ENCODE data around the gene MYOZ1.
"Not testable (repeated sequence)": the region's sequence is repeated elsewhere in the genome, so short reads cannot be mapped to it uniquely, and the experiment has no call there.

MYOZ1 gene, protein sequence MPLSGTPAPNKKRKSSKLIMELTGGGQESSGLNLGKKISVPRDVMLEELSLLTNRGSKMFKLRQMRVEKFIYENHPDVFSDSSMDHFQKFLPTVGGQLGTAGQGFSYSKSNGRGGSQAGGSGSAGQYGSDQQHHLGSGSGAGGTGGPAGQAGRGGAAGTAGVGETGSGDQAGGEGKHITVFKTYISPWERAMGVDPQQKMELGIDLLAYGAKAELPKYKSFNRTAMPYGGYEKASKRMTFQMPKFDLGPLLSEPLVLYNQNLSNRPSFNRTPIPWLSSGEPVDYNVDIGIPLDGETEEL

DNA sequence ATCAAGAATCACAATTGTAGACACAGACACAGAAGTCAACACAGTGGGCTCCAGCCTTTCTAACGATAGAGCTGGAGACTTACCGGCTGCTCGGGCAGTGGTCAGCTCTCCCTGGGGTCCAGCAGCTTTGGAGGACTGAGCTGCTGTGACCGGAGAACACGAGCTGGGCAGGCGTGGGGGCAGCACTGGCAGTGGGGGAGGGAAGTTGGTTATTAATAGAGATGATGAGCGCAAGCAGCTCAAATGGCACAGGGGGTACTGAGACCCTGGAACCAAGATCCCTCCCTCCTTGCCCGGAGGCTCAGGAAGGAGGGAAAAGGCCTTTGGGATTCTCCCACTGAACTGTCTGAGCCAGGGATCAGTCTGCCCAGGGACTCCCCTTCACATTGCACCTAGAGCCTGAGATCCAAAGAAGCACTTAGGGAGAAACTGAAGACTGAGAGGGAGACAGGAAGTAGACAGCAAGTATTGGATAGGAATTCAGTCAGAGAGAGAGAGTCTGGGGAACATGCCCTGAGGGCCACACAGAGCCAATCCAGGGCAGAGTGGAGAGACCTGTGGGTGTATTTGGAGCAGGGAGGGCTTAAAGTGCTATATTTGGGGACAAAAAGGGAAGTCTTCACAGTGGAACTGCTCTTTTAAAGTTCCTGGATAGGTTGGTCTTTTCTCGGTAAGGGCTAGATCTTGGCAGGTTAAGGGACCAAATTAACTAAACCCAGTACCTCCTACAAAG, at the start of gene MYOZ1:
MYOZ1 (minus strand) TSS at position 147 of the 733 bp plus-strand sequence. CDS start 1,457 bp downstream, outside the sequence.
- DNase-seq = no peak

DNA sequence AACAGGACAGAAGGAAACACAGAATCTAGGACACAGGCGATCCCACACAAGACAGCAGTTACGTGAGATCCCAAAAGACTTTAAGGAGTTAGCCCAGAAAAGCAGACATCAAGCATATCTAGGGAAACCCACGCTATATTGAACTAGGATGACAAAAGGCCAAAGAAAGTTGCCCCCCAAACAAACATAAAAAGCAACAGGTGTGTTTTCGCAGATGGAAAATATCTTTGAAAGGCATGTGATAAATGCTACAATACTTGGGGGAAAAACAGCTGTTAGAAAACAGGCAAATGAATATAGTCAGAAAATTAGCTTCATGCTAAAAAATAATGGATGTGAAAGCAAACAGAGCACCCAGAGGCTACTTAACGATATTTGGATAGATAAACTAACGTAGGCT, 49.5 kb upstream of the MYOZ1 start:
- DNase-seq = not testable (repeated sequence)

DNA sequence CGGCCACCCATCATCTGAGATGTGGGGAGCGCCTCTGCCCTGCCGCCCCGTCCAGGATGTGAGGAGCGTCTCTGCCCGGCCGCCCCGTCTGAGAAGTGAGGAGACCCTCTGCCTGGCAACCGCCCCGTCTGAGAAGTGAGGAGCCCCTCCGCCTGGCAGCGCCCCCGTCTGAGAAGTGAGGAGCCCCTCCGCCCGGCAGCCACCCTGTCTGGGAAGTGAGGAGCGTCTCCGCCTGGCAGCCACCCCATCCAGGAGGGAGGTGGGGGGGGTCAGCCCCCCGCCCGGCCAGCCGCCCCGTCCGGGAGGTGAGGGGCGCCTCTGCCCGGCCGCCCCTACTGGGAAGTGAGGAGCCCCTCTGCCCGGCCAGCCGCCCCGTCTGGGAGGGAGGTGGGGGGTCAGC, 48.3 kb upstream of the MYOZ1 start:
- DNase-seq = not testable (repeated sequence)

DNA sequence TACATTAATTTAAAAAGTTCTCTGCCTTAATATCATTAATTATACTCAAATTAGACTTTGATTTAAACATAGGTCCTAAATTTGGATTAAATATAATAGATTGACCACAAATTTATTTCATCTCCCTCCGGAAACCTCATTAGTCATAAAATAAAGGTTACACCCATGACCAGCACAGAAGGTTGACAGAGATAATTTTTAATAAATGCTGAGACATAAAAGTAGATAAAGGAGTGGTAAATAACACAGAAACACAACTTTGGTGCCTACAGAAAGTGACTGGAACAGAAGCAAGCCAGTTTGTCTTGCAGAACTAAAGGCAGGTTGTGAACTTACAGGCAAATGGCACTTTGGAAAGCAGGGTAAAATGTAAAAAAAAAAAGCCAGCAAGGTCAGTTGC, 46.4 kb upstream of the MYOZ1 start:
- DNase-seq = not testable (repeated sequence)

DNA sequence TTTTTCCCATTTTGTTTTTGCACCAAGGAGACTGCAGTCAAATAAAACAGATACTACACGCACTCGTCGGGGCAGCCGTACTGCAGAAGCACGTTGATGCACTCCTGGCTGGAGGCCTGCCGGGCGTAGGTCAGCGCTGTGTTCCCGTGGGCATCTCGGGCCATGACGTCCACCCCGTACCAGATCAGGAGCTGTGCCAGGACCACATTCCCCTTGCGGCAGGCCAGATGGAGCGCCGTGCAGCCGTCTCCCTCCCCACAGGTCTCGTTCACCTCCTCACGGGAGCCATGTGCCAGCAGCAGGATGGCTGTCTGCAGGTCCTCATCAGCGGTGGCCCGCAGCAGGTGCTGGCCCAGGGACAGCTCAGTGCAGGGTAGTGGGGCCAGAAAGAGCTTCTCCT, 33.3 kb upstream of the MYOZ1 start:
- not testable (repeated sequence) for DNase-seq

DNA sequence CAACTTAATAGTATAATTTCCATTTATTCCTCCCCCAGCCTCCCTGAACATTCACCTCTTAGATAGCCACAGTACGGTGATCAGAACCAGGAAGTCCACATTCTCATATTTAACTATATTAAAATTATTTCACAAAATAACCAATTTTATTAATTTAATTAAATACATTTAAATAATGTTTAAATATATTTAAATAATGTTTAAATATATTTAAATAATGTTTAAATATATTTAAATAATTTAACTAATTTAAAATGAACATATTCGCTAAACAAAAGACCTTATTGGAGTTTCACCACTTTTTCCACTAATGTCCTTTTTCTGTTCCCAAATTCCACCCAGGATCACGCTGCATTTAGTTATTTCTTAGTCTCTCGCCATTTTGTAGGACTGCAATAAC, 27.1 kb upstream of the MYOZ1 start:
- not testable (repeated sequence) for DNase-seq

DNA sequence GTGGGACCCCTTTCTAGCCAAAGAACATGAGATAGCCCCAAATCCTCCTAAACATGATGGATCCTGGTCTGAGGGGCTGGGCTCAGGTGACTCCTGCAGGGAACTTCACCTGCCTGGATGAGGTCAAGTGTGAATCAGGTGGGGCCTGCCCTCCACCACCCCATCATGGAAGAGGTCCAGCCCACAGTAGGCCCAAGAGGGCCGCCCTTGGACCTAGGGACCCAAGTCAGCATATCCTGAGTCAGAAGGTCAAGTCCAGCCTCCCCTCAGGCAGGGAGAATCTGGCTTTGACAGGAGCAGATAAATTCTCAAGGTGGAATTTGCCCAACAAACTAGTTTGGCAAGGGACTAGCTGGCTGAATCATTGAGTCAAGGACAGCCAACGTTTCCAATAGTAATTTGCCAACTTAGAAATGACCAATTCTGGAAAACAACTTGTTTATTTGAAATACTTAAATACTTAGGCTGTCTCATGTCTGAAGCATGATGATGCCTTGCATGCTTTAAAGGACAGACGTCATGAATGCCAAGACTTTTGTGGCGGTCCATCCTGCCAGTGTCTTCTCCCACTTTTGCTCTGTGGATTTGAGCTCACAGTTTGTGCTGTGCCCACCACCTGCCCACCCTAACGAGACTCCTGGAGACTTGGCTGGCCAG, 25.0 kb upstream of the MYOZ1 start:
- DNase-seq = not testable (repeated sequence)

DNA sequence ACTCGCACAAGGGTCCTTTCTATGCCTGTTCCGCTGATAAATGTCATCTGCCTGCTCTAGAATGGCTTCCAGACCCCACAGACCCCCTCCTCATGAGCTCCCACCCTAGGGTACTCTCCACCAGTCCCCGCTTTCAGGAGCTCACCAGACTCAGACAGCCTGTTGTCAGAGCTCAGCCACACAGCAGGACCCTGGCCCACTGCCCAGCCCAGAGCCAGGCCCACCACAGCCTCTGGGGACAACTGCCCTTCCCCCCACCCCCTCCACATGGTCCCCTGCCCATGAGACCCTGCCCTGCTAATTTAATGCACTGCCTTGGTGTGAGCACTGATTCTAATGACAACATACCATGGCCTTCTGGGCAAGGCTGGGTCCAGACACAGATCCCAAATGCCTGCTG, 24.3 kb upstream of the MYOZ1 start:
- not testable (repeated sequence) for DNase-seq

DNA sequence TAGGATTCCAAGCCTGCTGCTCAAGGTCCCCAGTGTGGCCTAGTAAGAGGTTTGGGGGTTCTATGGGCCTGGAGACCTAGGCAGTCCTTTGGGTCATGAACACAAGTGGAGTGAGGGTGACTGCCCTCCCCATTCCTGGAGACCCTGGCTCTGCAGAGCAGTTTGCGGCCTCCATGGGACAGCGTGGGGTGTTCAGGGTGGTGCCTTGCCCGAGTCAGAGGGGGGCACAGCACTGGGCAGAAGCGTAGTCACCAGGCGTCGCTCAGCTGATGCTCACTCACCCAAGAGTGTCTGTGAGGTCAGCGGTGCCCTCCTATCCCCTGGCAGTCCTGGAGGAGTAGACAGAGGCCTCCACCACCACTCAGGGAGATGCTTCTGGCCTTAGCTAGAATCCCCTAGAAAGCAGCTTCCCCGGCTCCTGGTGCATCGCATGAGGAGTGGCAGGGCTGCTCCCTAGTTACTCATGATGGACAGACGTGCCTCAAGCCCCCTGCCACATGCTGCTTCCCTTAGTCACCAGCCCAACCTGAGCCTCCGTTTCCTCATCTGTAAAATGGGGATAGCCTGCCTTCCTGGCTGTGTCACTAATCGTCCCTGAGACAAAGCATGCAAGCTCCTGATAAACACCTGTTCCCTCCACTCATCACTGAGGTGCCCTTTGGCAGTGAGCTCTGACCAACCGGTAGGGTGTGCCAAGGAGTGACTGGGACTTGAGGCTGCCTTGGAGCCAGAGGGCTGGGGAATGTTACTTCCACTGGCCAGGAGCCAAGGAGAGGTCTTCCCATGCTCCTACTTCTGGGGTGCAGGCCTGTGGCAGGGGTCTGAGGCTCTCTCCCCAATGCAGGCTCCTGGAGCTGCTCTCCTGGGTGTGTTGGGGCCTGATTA, 23.1 kb upstream of the MYOZ1 start:
- DNase-seq = not testable (repeated sequence)

DNA sequence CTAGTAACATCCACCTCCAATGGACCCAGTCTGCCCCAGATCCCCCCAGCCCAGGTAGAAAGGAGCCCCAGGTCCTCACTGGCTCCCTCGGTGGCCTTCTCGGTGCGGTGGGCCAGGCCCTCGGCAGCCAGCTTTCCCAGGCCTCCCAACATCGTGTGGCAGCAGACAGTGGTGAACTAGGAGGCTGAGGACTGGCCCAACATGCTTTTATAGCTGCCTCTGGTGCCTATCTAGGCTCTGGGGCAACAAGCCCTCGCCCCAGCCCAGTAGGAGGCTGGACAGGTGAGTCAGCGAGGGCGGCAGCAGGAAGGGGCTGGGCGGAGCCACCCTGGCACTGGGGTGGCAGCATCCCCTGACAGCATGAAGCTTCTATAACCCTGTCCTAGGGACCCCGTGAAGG, 22.3 kb upstream of the MYOZ1 start:
- not testable (repeated sequence) for DNase-seq

DNA sequence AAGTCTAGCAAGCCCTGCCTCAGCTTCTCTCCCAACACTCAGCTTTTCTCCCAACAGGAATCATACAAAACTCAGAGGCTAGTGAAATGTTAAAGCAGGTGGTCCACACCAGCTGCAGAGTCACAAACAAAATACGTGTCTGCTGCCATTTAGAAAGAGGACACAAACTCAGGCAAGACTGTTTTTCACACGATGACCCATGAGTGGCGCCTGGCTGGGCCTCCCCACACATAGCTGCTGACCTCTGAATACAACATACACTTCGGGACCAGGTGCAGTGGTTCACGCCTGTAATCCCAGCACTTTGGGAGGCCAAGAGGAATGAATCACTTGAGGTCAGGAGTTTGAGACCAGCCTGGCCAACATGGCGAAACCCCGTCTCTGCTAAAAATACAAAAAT, 21.4 kb upstream of the MYOZ1 start:
- not testable (repeated sequence) for DNase-seq

DNA sequence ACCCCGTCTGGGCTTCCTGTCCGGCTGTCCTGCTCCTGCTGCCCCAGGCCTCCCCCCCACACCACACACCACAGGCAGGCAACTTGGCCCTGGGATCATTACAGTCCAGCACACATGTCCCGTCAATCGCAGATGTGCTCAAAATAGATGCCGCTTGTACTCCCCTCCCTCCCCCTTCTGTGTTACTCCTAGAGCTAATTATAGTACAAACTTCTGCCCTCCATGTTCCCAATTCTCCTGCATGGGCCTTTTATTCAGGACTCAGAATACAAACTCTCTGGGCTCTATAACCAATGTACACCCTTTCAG, 14.7 kb upstream of the MYOZ1 start, which contains the start of gene SYNPO2L:
SYNPO2L (minus strand) TSS at position 40 of the 309 bp plus-strand sequence. CDS start 107 bp downstream, outside the sequence.
- no peak for DNase-seq

DNA sequence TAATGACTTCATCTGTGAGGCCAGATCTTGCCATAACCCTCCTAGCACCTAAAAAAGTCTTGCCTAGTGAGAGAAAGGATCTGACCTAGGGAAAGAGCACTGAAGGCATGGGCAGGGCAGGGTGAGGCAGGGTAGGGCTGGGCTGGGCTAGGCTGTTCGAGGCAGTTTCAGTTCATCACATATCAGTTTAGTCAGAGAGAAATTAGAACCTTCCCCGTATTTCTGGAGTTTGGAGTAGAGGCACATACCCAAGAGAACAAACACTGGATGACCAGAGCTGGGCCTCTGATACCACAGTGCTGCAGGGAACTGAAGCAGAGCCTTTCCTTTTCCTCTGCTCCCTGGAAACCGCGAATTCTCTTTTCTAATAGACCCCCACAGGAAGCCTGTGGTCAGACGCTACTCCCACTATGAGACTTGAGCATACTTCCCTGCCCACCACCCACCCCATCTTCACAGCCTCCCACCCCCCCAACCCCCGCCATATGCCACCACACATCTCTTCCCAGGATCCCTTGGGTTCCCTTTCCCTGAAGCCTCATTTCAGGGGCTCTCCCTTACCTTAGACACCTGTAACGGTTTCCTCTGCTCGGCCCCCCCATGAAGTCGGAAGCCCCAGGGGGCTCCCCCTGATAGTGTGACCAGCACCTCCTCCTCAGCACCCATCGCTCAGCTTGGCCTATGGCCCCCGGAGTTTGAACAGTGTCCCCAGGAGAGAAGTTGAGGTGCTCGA, 14.1 kb upstream of the MYOZ1 start:
- no peak for DNase-seq

DNA sequence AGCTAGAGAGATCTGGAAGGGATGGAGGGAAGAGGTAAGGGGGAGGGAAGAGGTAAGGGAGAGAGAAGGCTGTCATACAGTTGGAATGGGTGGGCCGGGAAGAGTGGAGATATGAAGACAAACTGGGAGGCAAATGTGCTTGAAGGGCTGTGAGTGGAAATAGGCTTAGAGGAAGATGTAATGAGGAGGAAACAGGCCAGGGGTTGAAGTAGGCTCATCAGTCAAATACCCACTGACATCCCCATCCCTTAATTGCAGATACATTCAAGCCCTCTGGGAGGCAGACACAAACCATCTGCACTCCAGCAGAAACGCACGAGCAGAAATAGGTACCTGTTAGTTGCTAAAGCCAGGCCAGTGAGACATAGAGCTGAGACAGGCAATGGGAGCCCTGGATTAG, 12.4 kb upstream of the MYOZ1 start:
- DNase-seq = no peak

DNA sequence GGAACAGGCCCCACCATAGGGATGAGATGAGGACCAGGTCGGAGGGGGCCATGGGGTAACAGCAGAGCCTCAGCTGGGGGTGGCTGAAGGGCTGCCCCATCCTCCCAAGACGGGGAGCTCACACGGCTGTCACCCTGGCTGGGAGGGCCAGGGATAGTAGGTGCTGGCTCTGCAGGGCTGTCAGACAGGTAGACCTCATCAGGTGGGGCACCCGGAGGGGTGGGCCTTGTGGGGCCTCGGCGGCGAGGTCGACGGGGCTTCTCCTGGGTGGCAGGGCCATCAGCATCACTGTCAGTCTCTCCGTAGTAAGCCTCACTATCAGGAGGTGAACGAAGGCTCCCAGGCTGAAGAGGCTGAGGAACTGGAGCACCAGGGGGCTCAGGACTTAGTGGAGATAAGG, 11.9 kb upstream of the MYOZ1 start:
- no peak for DNase-seq

DNA sequence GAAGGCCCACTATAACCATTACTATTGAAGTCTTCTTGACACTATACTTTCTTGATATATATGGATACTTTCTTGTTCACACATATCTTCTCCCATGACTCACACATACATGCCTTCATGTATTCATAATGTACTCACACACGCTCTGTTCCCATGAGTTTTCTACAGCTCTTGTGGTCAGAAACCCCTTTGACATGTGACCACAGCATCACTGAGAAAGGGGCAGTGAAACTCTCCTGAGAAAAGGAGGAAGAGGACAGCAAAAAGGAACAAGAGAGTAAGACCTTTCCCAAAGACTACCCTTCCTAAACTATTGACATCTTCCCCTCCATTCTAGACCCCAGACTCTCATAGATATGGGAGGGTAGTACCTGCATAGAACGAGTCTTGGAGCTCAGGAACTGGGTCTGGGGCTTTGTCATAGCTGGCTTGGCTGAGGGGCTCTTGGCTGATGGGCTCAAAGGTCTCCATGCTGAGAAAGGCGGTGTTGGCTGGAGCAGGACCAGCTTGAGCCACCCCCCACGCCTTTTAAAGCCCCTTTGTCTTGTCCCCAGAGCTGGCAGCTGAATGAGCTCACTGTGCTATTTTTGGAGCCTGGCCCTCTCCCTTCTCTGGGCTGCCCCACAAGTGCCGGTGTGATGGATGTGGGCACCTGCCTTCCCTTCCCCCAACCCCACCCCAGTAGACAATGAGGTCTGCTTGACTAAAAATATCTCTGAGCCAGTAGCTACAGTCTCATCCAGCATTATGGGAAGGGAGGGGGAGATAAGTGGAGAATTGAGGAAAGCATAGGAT, 9.5 kb upstream of the MYOZ1 start:
- no peak for DNase-seq

DNA sequence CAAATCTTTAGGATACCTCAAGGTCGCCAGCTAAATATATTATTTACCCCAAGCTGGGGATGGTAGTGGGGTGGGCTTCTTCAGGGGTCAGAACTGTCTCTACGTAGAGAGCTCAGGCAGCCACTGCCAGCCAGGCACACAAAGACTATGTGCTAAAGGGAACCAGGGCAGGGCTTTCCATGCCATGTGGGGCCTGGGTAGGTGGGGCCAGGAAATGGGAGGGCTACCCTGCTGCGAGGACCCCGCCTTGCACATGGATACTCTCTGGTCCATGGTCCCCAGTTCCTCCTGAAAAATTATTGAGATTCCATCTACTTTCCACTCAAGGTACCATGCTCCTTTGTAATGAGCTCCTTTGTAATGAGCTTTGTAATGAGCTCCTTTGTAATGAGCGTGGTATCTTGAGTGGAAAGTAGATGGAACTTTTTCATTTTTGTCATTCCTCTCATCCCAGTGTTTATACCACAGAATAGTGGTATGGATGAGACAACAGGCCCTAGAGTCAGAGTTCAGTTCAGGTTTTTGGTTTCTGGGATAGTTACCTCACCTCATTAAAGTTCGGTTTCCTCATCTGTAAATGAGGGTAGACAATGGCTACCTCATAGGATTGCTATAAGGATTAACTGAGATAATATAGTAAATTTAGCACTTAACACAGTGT, 8.7 kb upstream of the MYOZ1 start:
- DNase-seq = no peak

DNA sequence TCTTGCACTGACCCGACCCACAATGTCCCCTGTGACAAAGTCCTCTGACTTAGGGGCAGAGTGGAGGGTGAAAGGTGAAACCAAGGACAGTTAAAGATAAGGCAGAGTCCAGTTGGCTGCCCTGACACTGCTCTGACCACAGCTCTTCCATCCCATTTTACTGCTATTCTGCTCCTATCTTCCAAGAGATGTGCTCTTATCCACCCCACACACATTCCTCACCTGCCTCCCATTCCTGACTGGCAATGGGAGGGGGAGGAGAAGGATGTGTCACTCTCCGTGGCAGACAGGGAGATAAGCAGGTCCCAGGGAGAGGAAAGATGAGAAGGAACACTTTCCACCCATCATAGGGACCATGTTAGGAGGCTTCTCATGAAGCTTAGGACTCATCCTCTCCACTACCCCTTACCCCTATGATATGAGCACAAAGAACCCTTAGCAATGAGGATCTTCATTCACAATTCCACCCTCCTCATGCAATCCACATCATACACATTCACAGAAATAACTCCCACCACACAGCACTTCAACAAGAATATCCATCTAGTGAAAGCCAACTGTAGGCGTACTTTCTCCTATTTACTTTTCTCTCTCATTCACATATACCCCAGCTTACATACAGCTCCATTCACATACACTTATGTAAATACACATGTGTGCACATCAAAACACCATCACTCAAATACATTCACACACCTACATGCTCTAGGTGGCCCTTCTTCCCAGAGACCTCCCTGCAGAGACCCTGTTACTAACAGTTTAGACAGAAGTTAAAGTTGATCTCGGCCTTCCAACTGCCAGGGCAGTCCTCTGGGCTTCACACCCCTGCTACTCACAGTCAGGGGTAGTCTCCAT, 7.9 kb upstream of the MYOZ1 start:
- no peak for DNase-seq

DNA sequence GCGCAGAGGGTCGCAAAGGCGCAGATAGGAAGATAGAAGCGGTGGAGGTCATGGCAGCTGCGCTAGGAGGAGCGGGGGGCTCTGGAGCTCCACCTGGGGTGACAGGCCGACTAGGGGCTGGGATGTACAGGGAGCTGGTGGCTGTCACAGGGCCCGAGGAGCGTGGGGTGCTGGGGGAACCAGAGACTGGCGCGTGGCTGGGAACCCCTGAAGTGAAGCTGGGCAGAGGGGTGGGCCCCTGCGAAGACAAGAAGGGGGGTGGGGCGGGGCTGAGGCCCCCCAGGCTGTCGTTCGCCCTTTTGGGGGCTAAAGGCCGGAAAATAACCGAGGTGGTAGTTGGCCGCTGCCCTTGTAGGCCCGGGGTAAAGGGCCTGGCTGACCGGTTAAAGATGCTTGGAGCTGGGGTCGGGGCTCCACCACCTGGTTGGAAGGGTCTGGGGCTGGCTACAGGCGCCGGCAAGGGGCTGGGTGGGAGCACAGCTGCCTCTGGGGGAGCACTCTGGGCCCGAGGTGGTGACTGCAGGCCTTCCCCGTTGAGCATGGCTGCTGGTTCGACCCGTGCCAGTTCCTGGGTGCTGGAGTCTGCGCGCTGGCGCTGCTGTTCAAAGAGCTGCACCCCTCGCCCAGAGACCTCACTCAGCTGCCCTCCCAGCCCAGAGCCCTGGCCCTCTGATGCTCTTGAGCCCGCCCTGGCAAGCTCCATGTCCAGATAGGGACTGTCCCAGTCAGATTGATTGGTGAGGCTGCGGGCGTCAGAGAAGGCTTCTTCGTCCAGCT, 6.8 kb upstream of the MYOZ1 start:
- DNase-seq = no peak
